Measurements from ENCODE around the gene PPIL4. TPM values are rescaled to one million over a fixed set of nuclear protein-coding genes. Genes with fewer than 3 reads are reported as not detected.

Gene PPIL4
- total and polyA plus RNA-seq, 2 of the 13 experiments (the other 11 are each of a cell fraction or from before 2014, with no cell fraction given): 5.5 to 46.0 TPM

GRCh38 chr6:149484733-149485700 is 60.8 kb downstream of the PPIL4 start, which contains the start of gene ZC3H12D (continued):
- peak; percentile 16; the same call in 1 of the 2 replicates for TF ChIP-seq ARID3A (IDR thresholded peaks at IDR 0.05; ENCODE audit: low read depth, low read length)
- no peak for TF ChIP-seq ZBTB44 (CRISPR knock-in tag; IDR thresholded peaks at IDR 0.05)
- no peak for TF ChIP-seq PCBP2 (optimal IDR thresholded peaks at IDR 0.05; ENCODE audit: low read depth, low read length, poor library complexity, severe bottlenecking)
- TF ChIP-seq BRF2 (CRISPR knock-in tag; IDR thresholded peaks at IDR 0.05): peak; percentile 39; the same call in 1 of the 2 replicates
- TF ChIP-seq ZNF331 (CRISPR knock-in tag; IDR thresholded peaks at IDR 0.05): peak; percentile 61
- TF ChIP-seq PPARG (CRISPR knock-in tag; conservative IDR thresholded peaks at IDR 0.05): 0 out of 2 replicates have a peak, but pooled peaks have one; percentile 29
- TF ChIP-seq ATF7-NPFF (CRISPR knock-in tag; IDR thresholded peaks at IDR 0.05; ENCODE audit: low read depth): peak; percentile 65; the same call in 1 of the 2 replicates
- no peak; the same call in 1 of the 2 replicates for TF ChIP-seq TOPORS (CRISPR knock-in tag; IDR thresholded peaks at IDR 0.05)
- peak; percentile 76; the same call in 1 of the 2 replicates for TF ChIP-seq ETV5 (CRISPR knock-in tag; IDR thresholded peaks at IDR 0.05; ENCODE audit: borderline replicate concordance)
- 0 out of 2 replicates have a peak, but pooled peaks have one; percentile 22 for TF ChIP-seq ZNF124 (CRISPR knock-in tag; IDR thresholded peaks at IDR 0.05)
- no peak for TF ChIP-seq ZBTB10 (CRISPR knock-in tag; IDR thresholded peaks at IDR 0.05; ENCODE audit: borderline replicate concordance)
- TF ChIP-seq STAT5B (CRISPR knock-in tag; IDR thresholded peaks at IDR 0.05): no peak
- TF ChIP-seq FOXA3 (CRISPR knock-in tag; IDR thresholded peaks at IDR 0.05): peak; percentile 34
- no peak for TF ChIP-seq ZKSCAN5 (CRISPR knock-in tag; IDR thresholded peaks at IDR 0.05)
- TF ChIP-seq FOXM1 (CRISPR knock-in tag; IDR thresholded peaks at IDR 0.05): no peak
- peak; percentile 26; the same call in 1 of the 2 replicates for TF ChIP-seq STAG1 (CRISPR knock-in tag; IDR thresholded peaks at IDR 0.05)
- peak; percentile 88 for TF ChIP-seq NRL (CRISPR knock-in tag; IDR thresholded peaks at IDR 0.05; ENCODE audit: borderline replicate concordance)
- peak; percentile 43; the same call in 1 of the 2 replicates for TF ChIP-seq SP5 (CRISPR knock-in tag; IDR thresholded peaks at IDR 0.05; ENCODE audit: borderline replicate concordance, low read depth)
- TF ChIP-seq MXD4 (CRISPR knock-in tag; IDR thresholded peaks at IDR 0.05): 0 out of 2 replicates have a peak, but pooled peaks have one; percentile 34
- TF ChIP-seq BCL6 (CRISPR knock-in tag; IDR thresholded peaks at IDR 0.05): peak; percentile 47
- TF ChIP-seq ZNF607 (CRISPR knock-in tag; IDR thresholded peaks at IDR 0.05; ENCODE audit: borderline replicate concordance): no peak
